Suprapubic skin (tissue), 4 donors: ENCODE data around the gene PATE3. TPM values are rescaled to one million over a fixed set of nuclear protein-coding genes. Genes with fewer than 3 reads are reported as not detected.

Source experiments
- DNase-seq, 2 donors: peaks; one replicate each; pipeline ENCODE4 v3.0.0-alpha.2; 2019; ENCODE audit warnings: low spot score in 2 of 2
- H3K27ac ChIP-seq: fragments of 200-600 bp; sonication (generic); one replicate; pipeline ENCODE4 v1.5.1; 2019
- H3K27me3 ChIP-seq: fragments of 200-600 bp; sonication (generic); one replicate; pipeline ENCODE4 v1.5.1; 2019
- H3K36me3 ChIP-seq: fragments of 200-600 bp; sonication (generic); one replicate; pipeline ENCODE4 v1.5.1; 2019
- H3K4me1 ChIP-seq: fragments of 200-600 bp; sonication (generic); one replicate; pipeline ENCODE4 v1.5.1; 2019
- H3K4me3 ChIP-seq: fragments of 200-600 bp; sonication (generic); one replicate; pipeline ENCODE4 v1.5.1; 2019; ENCODE audit warnings: mild to moderate bottlenecking
- H3K9me3 ChIP-seq: fragments of 200-600 bp; sonication (generic); one replicate; pipeline ENCODE4 v1.5.1; 2019
- CTCF ChIP-seq, 2 donors: fragments of 200-600 bp in 1 of 2; fragments of 450-650 bp in 1 of 2; sonication (generic) in 1 of 2; IDR thresholded peaks; one replicate each; pipeline ENCODE4 v1.5.1; 2016 to 2019; ENCODE audit warnings: antibody characterized with exemption in 2 of 2, mild to moderate bottlenecking in 1 of 2, moderate library complexity in 1 of 2
- EP300 ChIP-seq: sonication (generic); formaldehyde crosslinking; IDR thresholded peaks from one replicate; pipeline ENCODE4 v1.6.1; 2017; ENCODE audit warnings: antibody characterized with exemption
- POLR2A ChIP-seq, 2 donors: fragments of 450-650 bp; IDR thresholded peaks; one replicate each; pipeline ENCODE4 v1.6.1; 2017; ENCODE audit warnings: antibody characterized with exemption in 2 of 2, mild to moderate bottlenecking in 2 of 2, moderate library complexity in 2 of 2
- POLR2AphosphoS5 ChIP-seq, 3 donors: sonication (generic); formaldehyde crosslinking; IDR thresholded peaks; one replicate each; pipeline ENCODE4 v1.6.1; 2017; ENCODE audit warnings: antibody characterized with exemption in 3 of 3
- WGBS: methylation state at CpG from one replicate; pipeline ENCODE4 v1.1.5; 2018; 5-methylcytosine and 5-hydroxymethylcytosine counted together
- total RNA-seq, 4 donors: library from RNA; depleted of rRNA; stranded (reverse); fragments of >200 nt; gene quantifications; one replicate each; pipeline ENCODE4 v1.1.0, GENCODE V29; 2016

Gene PATE3, protein sequence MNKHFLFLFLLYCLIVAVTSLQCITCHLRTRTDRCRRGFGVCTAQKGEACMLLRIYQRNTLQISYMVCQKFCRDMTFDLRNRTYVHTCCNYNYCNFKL
- not detected for total RNA-seq

DNA sequence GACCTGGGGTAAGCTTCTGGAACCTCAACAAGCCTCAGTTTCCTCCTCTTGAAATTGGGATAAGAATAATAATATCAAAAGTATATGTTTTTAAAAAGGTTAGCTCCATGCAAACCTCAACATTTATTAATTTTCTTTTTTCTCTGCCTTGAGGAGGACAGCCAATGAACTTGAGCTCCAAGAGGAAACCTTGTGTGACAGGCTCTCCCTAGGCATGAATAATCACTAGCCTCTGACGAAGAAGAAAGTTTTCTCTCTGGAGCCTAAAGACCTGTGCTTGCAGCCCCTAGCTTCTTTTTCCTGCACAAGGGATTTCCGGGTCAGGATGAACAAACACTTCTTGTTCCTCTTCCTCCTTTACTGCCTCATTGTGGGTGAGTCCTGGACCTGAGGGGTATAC is at the start of gene PATE3:
TSS of gene PATE3 (plus strand) at position 301 of the 400 bp plus-strand sequence. CDS start at position 326, 25 bp downstream.
- H3K27me3 ChIP-seq, result no peaks in the 10 kb centered on the region
- TF ChIP-seq POLR2AphosphoS5 (IDR thresholded peaks at IDR 0.05) (no peak), CTCF (IDR thresholded peaks at IDR 0.05) (no peak), EP300 (no peak), POLR2A (IDR thresholded peaks at IDR 0.05) (no peak)
- H3K27ac ChIP-seq, result no peak within 1 kb of the TSS
- 64% methylated on average over 2 of the region's 2 CpGs for WGBS
- H3K4me3 ChIP-seq, result no peak within 1 kb of the TSS
- no peaks in the 10 kb centered on the region for H3K9me3 ChIP-seq
- H3K36me3 ChIP-seq, result no peaks in the 10 kb centered on the region
- no peaks in the 10 kb centered on the region for H3K4me1 ChIP-seq
- DNase-seq, result no peak

DNA sequence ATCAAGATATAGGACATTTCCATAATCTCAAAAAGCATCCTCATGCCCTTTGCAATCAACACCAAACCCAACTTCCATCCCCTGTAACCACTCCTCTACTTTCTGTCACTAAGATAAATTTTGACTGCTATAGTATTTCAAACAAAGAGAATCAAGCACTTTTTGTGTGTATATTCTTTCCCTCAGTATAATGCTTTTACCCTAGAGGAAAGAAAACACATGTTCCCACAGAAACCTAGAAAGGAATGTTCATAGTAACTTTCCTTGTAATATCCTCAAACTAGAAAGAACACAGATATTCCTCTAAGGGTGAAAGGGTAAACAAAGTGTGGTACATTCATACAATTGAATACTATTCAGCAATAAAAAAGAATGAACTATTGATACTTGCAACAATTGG is 47.3 kb upstream of the PATE3 start:
- H3K4me3 ChIP-seq, result no peak overlapping the region
- no peaks in the 10 kb centered on the region for H3K4me1 ChIP-seq
- no peaks in the 10 kb centered on the region for H3K27me3 ChIP-seq
- TF ChIP-seq POLR2A (IDR thresholded peaks at IDR 0.05) (no peak), POLR2AphosphoS5 (IDR thresholded peaks at IDR 0.05) (no peak), EP300 (no peak), CTCF (IDR thresholded peaks at IDR 0.05) (no peak)
- no peaks in the 10 kb centered on the region for H3K9me3 ChIP-seq
- H3K36me3 ChIP-seq, result no peaks in the 10 kb centered on the region
- no peak overlapping the region for H3K27ac ChIP-seq
- no peak for DNase-seq

- 88% methylated on average over 1 of the region's 1 CpG for WGBS
- DNase-seq, result no peak
- no peaks in the 10 kb centered on the region for H3K36me3 ChIP-seq
- H3K27ac ChIP-seq, result no peak overlapping the region
- H3K4me1 ChIP-seq, result no peaks in the 10 kb centered on the region
- TF ChIP-seq EP300 (no peak), POLR2A (IDR thresholded peaks at IDR 0.05) (no peak), CTCF (IDR thresholded peaks at IDR 0.05) (no peak), POLR2AphosphoS5 (IDR thresholded peaks at IDR 0.05) (no peak)
- H3K27me3 ChIP-seq, result no peaks in the 10 kb centered on the region
- H3K4me3 ChIP-seq, result no peak overlapping the region
- no peaks in the 10 kb centered on the region for H3K9me3 ChIP-seq
Observed at GRCh38 chr11:125743681-125744080, 44.2 kb upstream of the PATE3 start.

DNA sequence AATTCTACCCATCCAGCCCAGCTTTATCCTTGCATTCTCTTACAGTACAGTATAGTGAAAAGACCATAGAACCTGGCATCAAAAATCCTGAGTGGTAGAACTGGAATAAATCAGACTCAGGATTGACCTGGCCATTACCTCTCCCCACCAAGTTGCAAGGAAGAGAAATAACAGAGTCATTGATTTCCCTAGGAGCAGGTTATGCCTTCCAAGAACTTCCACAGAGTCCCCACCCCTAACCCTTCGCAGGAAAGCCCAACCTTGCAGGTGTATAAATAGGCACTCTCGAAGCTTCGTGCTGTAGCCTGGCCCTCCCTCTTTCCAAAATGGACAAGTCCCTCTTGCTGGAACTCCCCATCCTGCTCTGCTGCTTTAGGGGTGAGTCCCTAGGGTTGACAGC is 41.9 kb upstream of the PATE3 start, which contains the start of gene PATE1:
TSS of gene PATE1 (plus strand) at position 301 of the 400 bp plus-strand sequence. CDS start at position 327, 26 bp downstream.
- TF ChIP-seq POLR2A (IDR thresholded peaks at IDR 0.05), result no peak
- TF ChIP-seq EP300, result no peak
- no peak for TF ChIP-seq CTCF (IDR thresholded peaks at IDR 0.05)
- no peak for TF ChIP-seq POLR2AphosphoS5 (IDR thresholded peaks at IDR 0.05)
- Histone ChIP-seq H3K4me3 (no peak within 1 kb of the TSS), H3K27me3 (no peaks in the 10 kb centered on the region), H3K4me1 (no peaks in the 10 kb centered on the region), H3K9me3 (no peaks in the 10 kb centered on the region), H3K27ac (no peak within 1 kb of the TSS), H3K36me3 (no peaks in the 10 kb centered on the region)
- no peak for DNase-seq
- 84% methylated on average over 3 of the region's 3 CpGs for WGBS

DNA sequence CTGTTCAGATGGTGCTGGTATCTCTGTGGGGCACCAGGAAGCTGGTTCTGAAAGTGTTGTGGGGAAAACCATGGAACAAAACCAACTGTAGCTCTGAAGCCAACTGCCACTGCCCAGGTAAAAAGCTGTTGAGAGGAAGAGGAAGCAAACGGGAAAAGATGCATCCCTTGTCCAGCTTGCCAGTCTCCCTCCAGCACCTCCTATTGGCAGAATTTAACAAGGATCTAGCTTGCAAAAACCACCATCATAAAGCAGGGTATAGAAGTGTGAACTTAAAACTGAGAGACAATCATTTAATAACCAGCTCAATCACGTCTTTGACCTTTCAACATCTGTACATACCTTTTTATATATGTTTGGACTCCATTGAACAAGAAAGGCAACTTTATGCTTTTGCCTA is 37.3 kb upstream of the PATE3 start:
- Histone ChIP-seq H3K36me3 (no peaks in the 10 kb centered on the region), H3K9me3 (no peaks in the 10 kb centered on the region), H3K4me3 (no peak overlapping the region), H3K27me3 (peaks cover 3% of the 10 kb centered on the region), H3K4me1 (no peaks in the 10 kb centered on the region), H3K27ac (no peak overlapping the region)
- no peak for DNase-seq
- TF ChIP-seq EP300, result no peak
- no peak for TF ChIP-seq POLR2AphosphoS5 (IDR thresholded peaks at IDR 0.05)
- WGBS, result 49% methylated on average over 2 of the region's 2 CpGs

DNA sequence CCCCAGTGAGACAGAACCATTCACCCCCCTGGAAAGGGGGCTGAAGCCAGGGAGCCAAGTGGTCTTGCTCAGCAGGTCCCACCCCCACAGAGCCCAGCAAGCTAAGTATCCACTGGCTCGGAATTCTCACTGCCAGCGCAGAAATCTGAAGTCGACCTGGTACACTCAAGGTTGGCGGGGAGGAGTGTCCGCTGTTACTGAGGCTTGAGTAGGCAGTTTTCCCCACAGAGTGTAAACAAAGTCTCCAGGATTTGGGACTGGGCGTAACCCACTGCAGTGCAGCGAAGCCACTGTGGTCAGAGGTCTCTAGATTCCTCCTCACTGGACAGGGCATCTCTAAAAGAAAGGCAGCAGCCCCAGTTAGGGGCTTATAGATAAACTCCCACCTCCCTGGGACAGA is 31.9 kb upstream of the PATE3 start:
- H3K9me3 ChIP-seq, result no peaks in the 10 kb centered on the region
- H3K4me1 ChIP-seq, result no peaks in the 10 kb centered on the region
- DNase-seq, result no peak
- H3K4me3 ChIP-seq, result no peak overlapping the region
- 82% methylated on average over 5 of the region's 7 CpGs for WGBS
- no peak overlapping the region for H3K27ac ChIP-seq
- H3K36me3 ChIP-seq, result no peaks in the 10 kb centered on the region
- peaks cover 7% of the 10 kb centered on the region for H3K27me3 ChIP-seq
- no peak for TF ChIP-seq CTCF (IDR thresholded peaks at IDR 0.05)
- TF ChIP-seq POLR2AphosphoS5 (IDR thresholded peaks at IDR 0.05), result no peak
- no peak for TF ChIP-seq POLR2A (IDR thresholded peaks at IDR 0.05)
- no peak for TF ChIP-seq EP300
